ENCODE results near the gene OSER1.

Gene OSER1

DNA sequence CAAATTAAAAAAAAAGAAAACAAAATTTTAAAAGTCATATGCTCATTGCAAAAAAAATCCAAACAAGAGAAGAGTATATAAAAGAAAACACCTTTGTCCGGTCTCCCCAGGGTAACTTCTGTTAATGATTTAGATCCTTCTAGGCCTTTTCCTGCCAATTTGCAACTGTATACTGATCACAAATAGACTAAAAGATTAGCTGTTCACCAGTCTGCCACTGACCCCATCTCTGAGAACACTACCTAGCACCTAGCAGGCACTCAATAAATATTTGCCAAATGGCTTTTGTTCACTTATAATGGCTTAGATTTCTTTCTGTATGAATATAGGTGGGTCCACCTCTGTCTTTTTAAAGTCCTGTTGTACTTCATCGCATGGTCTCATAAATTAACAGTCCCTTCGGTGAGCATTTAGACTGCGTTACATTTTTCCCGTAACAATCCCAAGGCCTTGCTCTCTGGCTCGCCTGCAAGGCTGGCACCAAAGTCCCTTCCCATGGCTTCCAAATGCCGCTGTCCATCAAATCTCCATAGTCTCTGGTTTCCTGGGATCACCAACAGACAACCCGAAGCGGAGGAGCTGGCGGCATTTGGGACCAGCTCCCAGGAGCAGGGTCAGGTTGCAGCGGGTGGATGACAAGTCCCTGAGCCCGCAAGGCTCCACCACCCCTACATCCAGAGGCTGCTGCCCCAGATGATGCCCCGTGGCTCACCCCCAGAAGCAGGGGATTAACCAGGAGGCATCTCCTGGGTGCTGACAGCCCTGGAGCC lies 35.4 kb downstream of the OSER1 start:
- no peak for DNase-seq (ENCODE audit: low read depth in 2 of 2)

DNA sequence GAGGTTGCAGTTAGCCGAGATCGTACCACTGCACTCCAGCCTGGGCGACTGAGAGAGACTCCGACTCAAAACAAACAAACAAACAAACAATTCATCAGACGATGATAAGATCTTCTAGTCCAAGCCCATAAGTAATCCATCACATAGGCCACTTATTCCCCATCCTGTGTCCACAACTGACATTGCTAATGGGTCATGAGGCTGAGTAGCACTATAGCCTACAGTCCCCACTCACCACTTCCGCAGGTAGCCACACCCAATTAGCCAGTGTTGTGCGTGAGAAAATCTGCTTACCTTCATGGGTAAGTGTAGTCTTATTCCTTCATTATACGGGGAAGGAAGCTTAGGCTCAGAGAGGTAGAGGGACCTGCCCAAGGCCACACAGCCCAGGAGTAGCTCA lies 36.7 kb downstream of the OSER1 start:
- no peak for DNase-seq (ENCODE audit: low read depth in 2 of 2)

- DNase-seq (ENCODE audit: low read depth in 2 of 2), result no peak
Measured at GRCh38 chr20:44173116-44173515, 37.5 kb downstream of the OSER1 start.

DNA sequence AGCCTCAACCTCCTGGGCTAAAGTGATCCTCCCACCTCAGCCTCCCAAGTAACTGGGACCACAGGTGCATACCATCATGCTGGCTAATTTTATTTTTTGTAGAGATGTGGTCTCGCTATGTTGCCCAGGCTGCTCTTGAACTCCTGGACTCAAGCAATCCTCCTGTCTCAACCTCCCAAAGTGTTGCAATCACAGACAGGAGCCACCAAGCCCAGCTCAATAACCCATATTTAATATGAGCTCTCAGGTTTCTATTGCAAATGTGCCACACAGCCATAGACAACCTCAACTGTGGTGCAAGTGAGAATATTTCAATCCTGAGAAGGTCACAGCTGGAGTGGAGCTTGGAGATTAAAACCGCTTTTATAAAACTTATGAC lies 38.0 kb downstream of the OSER1 start:
- no peak for DNase-seq (ENCODE audit: low read depth in 2 of 2)

- DNase-seq (ENCODE audit: low read depth in 2 of 2), result no peak
Measured at GRCh38 chr20:44171775-44172571, 38.6 kb downstream of the OSER1 start.

- DNase-seq (ENCODE audit: low read depth in 2 of 2), result no peak
Measured at GRCh38 chr20:44170816-44171410, 39.7 kb downstream of the OSER1 start.

DNA sequence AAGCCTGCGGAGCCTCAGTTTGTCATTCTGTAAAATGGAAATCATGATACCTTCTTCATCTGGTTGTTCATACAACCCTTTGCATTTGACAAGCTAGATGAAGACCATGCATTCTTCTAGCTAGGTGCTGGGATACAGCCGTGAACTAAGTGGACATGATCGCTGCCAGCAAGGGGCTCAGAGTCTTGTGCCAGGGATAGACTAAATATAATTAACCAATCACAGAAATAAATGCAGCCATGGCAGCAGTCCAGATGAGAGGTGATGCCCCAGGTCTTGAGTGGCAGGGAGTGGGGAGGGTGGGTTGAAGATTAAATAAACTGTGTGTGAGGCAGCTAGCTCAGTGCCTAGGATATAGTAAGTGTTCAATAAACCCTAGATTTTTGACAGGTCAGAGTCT lies 42.8 kb downstream of the OSER1 start:
- no peak for DNase-seq (ENCODE audit: low read depth in 2 of 2)

GRCh38 chr20:44166477-44166876 lies 44.1 kb downstream of the OSER1 start:
- DNase-seq (ENCODE audit: low read depth in 2 of 2), result no peak

- no peak for DNase-seq (ENCODE audit: low read depth in 2 of 2)
Measured at GRCh38 chr20:44166008-44166407, 44.6 kb downstream of the OSER1 start.

DNA sequence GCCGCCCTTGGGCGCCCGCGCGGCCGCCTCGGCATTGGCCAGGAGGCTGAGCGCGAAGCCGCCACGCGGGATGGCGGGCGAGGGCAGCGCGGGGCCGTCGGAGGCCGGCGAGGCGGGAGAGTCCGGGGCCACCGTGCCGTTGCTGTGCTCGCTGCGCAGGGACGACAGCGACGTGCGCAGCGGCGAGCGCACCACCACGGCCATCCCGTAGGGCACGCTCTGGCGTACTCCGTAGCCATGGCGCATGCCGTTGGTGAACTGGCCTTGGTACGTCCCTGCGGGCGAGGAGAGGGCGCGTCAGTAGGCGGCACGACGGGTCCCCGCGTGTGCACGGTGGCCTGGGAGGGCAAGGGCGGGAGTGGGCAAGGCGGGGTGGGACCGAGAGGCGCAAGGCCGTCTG lies 50.4 kb downstream of the OSER1 start:
- DNase-seq (ENCODE audit: low read depth in 2 of 2), result no peak

DNA sequence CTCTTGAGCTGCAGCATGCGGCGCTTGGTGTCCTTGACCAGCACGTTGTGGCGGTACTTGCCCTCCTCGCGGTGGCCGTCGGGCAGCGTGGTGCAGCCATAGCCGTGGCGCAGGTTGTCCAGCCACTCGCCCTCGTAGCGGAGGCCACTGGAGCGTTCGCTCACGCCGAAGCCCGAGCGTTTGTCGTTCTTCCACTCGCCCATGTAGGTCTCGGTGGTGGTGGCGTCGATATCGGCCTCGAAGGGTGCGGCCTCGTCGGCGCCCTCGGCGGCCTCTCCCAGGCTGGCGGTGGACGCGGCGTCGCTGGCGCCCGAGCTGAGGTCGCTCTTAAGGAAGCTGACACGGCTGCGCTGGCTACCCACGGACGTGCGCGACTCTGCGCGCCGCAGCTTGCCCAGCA lies 50.9 kb downstream of the OSER1 start:
- DNase-seq (ENCODE audit: low read depth in 2 of 2), result no peak

DNA sequence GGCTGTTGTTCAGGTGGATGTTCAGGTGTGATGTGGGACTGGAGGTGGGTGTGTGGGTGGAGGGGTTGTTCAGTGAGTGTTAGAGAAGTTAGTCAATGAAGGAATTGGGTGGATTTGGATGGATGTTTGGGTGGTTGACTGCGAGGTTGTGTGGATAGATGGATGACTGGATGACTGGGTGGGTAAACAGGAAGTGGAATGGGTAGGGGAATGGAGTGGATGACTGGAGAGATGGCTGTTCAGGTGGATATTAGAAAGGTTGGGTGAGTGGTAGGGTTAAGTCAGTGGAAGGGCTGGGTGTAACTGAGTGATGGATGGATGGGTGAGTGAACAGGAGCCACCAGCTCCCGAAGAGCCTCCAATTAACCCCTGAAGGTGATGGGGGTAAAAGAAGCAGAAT lies 51.4 kb downstream of the OSER1 start:
- DNase-seq (ENCODE audit: low read depth in 2 of 2), result no peak

GRCh38 chr20:44157061-44157460 lies 53.5 kb downstream of the OSER1 start:
- no peak for DNase-seq (ENCODE audit: low read depth in 2 of 2)

DNA sequence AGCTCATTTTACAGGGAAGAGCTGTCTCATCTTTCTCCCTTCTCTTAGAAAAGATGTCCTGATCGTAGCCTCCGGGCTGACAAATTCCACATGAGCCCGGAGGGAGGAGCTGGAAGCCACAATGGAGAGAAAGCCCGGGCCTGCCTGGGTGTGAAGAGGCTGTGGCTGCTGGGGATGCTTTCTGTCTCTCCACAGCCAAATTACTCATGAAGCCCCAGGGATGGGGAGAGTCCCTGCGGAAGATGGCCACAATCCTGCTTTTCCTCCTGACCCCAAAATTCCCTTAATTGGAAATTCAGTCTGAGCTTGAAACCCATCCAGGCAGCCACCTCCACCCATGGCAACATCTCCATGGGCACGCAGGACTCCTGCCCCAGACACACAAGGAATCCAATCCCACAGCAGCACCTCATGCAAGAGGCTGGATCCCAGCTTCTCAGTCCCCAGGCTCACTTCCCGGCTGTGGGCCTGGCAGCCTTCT lies 56.0 kb downstream of the OSER1 start:
- DNase-seq (ENCODE audit: low read depth in 2 of 2), result no peak

DNA sequence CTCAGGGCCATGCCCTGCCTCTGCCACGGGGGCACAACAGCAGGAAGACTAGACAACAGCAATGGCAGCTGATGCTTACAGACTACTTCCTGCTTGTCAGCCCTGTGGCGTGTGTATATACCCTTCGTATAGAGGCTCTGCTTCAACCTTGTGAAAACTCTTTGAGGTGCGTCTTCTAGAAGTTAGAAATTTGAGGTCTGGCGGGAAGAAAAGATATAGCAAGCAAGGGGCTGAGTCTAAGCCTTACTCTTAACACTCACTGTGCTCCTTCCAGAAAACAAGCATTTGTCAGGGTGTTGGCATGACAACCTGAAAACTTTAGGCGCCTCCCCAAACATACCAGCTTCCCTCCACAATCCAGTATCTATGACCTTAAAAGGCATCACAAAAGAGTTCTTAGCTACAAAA lies 56.9 kb downstream of the OSER1 start:
- DNase-seq (ENCODE audit: low read depth in 2 of 2), result no peak

DNA sequence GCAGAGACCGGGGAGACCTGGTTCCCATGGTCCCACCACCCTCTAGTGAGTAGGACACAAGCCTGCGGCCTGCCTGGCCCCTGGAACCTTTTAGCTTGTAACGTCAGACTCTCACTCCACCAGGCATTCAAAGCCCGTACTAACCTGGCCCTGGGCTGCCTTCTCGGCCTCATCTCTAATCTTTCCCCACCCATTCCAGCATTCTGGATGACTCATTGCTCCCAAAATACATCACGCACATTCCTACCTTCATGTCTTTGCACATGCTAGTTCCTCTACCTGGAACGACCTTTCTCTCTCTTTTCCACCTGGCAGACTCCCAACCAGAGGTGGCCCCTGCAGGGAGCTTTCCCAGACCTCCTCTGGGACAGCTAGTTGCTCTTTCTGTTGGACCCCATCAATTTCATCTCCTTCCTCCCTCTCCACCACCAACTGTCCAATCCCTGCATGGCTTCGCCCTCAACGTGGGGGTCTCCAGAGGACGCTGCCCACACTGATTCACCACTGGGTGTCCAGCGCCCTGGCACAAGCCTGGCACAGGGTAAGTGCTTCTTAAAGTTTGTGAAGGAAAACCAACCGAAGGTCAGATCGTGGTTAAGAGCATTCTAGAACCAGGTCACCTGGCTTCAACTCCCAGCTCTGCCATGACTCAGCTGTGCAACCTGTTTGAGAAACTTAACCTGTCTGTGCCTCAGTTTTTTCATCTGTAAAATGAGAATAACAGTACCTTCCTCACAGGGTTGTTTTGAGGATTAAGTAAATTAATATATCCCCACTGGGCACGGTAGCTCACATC lies 58.8 kb downstream of the OSER1 start:
- DNase-seq (ENCODE audit: low read depth in 2 of 2), result no peak

GRCh38 chr20:44146272-44146671 lies 64.3 kb downstream of the OSER1 start:
- no peak for DNase-seq (ENCODE audit: low read depth in 2 of 2)
